EH (cell line): ENCODE results near the gene PYCR2.
"Not testable (repeated sequence)": the region's sequence is repeated elsewhere in the genome, so short reads cannot be mapped to it uniquely, and the experiment has no call there.

Experiments used
- DNase-seq: peaks from one replicate; pipeline ENCODE4 v3.0.0-alpha.2; 2015; ENCODE audit warnings: low read depth

PYCR2 gene

DNA sequence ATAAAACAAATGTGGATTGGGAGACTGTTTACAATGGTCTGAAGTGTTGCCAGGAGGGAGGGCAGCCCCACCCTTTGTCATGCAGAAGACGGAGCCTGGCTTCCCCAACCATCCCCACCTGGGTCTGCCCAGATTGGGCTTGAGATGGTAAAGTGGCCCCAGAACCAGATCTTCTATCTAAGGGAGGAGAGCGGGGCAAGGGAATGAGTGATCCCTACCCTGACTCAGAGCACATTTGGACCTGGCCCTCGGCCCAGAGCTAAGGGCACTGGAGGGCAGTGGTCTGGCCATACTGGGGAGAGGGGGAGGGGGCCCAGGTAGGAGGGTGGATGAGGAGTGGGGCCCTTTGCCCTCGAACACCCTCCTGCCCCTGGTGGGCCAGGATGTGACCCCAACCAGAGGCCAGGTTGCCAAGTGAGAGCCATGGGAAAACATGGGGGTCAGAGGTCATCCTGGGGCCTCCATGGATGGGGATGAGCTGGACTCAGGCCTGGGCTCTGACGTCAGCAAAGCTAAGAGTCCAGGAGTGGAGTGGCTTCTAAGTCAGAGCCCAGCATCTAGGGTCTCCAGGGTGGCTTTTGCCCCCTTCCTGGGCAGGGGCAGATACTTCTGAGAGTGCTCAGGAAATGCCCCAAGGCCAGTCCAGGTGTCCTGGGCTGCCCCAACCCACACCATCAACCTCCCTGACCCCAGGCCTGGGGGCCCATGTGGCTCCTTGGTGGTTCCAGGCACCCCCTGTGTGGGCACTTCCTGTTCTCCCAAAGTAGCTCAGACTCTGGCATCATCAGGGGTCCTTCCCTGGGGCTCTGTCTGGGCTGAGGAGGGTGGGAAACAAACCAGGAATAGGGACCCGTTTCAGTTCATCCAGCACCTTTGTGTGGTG lies 33.5 kb downstream of the PYCR2 start:
- DNase-seq = no peak

DNA sequence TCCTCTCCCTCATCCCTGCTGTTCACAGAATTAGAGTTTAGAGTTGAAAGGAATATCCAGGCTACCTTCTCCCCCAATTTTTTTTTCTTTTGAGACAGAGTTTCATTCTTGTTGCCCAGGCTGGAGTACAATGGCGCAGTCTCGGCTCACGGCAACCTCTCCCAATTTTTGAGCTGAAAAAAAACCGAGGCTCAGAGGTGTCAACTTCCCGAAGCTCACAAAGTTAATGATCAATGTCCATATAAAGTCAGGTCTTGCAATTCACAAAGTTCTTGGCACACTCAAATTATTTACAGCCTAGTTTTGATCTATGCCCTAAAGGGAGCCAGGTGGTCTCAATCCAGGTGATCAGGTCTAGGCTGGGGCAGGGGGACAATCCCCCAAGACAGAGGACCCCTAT lies 34.3 kb downstream of the PYCR2 start:
- DNase-seq = no peak

DNA sequence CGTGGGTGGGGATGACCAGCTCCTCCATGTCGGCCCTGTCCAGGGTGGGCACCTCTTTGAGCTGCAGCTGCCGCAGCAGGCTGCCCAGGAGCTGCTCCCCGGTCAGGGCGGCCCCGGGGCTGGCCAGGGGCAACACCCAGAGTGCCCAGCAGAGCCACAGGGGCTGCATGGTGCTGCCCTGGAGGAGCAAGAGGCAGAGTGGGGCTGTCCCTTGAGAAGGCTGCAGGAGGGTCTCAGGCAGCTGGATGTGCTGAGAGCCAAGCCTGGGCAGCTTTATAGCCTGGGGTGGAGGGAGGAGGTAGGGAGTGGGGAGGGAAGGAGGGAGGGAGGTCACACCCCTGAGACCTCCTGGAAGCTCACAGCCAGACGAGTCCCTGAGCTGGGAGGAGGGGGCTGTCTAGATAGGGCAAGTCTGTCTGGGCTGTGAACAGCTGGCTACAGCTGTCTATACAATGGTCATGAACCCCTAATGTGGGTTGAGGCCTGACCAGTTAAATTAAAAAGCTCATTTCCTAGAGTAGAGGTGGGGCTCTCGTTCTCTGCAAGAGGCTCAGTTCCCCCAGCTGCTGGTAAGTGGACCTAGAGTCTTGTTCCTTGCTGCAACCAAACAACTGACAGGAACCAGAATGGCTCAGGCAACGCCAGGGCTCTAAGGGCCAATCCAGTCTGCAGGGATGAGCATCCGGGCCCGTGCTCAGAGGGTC lies 35.0 kb downstream of the PYCR2 start, which contains the start of gene LEFTY1:
LEFTY1 (minus strand) TSS at position 249 of the 704 bp plus-strand sequence; CDS start at position 169, 80 bp downstream.
- no peak for DNase-seq

DNA sequence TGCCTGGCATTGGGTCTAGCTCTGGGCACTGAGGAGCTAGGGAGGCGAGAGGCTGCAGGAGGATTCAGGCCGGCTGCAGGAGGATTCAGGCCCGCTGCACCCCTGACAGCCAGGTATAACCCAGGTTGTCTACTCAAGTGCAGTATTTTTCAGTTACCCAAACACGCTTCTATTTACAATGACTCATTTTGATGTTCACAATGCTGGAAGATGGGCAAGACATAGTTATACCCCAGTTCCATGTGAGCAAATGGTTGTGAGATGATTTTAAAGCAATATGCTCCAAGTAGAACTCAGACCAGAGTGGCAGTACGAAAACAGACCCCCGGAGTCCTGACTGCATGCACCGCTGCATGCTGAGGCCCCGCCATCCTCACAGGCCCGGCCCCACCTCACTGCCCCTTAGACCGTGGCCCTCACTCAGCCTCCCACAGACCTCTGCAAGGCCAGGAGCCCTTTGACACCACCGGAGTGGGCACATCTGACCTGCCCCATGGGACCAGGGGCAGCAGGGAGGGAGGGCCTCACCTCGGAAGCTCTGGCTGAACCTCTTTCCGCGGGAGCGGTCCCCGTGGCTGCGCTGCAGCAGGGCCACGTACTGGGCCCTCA lies 35.7 kb downstream of the PYCR2 start:
- DNase-seq = no peak

DNA sequence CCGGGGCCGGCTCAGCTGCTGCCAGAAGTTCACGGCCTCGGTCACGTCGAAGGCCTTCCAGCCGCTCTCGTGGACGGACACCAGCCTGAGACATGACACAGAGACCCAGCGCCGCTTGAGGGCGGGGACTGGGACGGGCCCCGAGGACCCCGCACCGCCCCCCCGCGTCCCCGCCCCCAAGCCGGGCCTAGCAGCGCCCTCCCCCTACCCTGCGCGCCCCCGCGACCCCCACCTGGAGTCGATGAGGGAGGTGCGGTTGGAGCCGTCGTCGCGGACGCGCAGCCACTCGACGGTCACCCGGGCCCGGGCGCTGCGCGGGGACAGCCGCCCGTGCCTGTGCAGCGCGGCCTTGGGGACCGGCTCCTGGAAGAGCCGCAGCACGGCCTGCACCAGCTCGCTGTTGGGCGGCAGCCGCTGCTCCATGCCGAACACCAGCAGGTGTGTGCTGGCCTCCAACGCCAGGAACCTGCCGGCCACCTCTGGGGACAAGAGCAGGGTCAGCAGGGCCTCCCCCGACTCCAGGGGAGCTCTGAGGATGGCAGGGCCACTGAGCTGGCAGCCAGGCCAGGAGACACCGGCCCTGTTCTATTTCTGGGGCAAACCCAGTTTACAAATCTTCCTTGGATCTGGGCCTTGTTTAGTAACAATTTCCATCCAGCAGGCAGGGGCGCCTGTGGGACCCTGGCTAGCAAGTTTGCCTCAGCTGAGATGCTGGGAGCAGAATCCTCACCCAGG lies 36.3 kb downstream of the PYCR2 start:
- not testable (repeated sequence) for DNase-seq

DNA sequence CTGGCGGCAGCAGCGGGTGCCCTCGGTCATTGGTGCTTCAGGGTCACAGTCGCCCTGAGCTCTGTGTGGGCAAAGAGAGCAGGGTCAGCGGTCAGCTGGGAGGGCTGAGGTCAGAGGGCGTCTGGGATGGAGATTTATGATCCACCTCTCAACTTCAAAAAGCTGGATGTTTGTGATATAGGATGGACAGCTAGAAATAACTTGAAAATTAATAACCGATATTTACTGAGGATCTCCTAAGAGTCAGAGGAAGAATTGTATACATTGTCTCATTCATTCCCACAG lies 37.1 kb downstream of the PYCR2 start:
- no peak for DNase-seq

DNA sequence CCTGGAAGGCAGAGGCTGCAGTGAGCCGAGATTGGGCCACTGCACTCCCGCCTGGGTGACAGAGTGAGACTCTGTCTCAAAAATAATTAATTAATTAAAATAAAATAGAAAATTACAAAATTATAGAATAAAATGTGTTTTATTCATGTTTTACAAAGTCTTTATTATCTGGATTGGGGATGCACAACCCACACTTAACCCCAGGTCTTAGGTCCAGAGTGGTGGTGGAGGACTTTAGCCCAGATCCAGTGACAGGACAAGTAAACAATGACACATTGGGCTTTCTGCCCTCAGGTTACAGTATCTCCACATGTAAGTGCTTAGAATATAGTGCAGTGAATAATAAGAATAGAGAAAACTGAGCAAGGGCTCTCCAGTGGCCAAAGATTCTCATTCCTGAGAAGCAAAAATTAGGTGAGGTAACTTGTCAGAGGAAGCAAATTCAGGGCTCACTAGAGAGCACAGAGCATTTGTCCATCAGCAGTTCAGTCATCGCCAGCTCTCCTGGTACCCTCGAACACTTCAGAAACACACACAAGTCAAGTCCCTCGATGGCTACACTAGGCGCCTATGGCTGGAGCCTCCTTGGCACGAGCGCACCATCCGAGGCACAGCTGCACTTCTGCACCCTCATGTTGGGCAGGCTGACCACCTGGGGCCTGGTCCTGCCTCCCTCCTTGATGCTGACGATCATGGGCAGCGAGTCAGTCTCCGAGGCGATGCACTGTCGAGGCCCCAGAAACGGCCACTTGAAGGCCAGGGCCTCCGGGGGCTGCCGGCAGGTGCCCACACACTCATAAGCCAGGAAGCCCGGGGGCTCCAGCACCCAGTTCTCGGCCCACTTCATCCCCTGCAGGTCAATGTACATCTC lies 37.7 kb downstream of the PYCR2 start:
- DNase-seq = peak; percentile 18

DNA sequence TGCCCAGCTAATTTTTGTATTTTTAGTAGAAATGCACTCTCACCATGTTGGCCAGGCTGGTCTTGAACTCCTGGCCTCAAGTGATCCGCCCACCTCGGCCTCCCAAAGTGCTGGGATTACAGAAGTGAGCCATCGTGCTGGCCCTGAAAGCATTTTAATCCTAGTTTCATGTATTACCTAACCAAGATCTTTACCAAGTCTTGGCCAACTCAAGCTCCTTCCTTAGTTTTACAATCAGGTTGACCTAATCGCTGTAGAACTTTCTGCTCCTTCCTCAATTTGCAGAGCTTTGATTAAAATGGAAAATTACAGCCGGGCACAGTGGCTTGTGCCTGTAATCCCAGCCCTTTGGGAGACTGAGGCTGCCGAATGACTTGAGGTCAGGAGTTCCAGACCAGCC lies 38.7 kb downstream of the PYCR2 start:
- DNase-seq = no peak

DNA sequence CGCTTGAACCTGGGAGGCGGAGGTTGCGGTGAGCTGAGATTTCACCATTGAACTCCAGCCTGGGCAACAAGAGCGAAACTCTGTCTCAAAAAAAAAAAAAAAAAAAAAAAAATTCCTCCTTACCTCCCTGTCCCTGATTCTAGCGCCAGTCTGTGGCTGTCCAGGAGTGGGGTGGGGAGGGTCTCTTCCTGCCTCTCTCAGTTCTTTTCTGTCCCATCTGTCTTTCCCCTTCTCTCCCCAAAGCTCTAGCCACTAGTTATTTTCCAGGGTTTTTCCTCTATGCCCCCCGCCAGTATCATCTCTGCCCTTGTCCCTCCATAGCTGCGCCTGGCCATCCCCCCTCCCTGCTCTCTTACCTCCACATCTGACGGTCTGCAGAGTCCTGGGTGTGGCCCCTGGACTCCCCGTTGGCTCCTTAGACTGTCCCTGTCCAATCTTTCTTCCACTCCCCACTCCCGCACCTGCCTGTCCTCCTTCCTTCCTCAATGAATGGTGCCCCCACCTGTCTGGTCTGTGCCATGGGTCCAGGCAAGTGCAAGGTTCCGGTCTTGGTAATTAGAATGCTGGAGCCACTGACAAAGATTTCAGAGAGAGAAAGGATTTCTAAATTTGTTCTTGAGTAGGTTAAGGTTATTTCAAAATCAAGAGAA lies 40.3 kb downstream of the PYCR2 start:
- no peak for DNase-seq

DNA sequence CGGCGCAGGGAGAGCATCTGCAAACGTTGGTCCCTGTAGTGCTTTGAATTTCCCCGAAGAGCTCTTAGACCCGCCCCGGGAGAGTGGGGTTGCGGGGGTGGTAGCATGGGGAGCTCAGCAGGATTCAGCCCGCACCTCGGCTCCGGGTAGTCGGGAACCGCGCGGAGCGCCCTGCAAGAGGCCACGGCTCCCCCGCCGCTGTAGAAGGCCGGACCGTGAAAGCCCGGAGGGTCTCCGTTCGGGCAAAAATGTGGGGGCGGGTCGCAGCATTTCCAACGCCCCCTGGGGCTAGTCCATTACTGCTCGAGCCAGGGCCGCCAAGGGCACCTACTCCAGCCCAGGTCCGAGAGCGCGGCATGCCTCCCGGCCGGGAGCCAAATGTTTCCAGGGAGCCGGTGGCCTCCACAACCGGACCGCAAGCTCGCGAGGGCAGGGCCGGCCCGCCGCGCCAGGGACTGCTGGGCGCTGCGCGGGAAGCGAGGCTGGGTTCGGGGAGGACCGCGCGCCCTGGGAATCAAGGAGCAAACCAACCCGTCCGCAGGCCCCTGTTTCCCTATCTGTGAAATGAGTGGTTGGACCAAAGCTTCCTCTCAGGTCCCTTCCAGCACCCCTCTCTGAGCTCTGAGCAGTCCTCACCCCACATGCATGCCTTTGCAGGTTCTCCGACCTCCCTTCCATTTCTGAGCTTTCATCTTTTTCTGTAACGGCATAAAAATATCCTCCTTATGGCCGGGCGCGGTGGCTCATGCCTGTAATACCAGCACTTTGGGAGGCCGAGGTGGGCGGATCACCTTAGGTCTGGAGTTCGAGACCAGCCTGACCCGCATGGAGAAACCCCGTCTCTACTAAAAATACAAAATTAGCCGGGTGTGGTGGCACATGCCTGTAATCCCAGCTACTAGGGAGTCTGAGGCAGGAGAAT lies 41.1 kb downstream of the PYCR2 start:
- DNase-seq = peak; percentile 64

DNA sequence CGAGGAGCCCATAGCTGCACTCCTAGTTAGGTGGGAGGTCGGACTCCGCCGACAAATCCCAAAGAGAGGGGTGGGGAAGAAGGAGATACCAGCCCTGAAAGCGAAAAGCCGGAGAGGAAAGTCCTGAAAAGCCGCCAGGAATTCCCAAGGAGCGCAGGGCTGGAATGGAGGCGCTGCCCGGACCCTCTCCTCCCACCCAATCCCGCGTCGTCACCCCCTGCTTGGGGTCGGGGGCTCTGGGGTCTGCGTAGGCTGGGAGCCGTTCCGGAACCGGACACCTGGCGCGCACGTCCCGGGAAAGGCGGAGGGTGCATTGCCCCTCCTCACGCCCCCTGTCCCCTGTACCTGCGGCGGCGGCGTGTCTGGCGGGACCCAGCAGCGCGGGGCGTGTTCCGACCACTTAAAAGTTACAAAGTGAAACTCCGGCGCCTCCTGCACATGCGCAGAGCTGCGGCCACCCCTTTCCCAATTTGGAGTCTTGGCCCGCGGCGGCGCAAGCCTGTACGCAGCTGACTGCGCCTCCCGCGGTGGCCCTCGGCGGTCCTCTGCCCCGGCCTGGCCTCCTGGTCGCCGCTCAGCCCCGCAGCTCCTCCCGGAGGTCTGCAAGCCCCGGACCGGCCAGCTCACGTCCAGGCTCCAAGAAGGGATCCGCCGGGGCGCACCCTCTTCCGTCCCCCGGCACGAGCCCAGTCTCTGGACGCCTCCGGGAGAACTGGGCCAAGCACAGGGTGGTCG lies 41.9 kb downstream of the PYCR2 start, which contains the start of gene TMEM63A:
TMEM63A (minus strand) TSS at position 422 of the 735 bp plus-strand sequence. CDS start 4,800 bp downstream, outside the sequence.
- peak; percentile 88 for DNase-seq

DNA sequence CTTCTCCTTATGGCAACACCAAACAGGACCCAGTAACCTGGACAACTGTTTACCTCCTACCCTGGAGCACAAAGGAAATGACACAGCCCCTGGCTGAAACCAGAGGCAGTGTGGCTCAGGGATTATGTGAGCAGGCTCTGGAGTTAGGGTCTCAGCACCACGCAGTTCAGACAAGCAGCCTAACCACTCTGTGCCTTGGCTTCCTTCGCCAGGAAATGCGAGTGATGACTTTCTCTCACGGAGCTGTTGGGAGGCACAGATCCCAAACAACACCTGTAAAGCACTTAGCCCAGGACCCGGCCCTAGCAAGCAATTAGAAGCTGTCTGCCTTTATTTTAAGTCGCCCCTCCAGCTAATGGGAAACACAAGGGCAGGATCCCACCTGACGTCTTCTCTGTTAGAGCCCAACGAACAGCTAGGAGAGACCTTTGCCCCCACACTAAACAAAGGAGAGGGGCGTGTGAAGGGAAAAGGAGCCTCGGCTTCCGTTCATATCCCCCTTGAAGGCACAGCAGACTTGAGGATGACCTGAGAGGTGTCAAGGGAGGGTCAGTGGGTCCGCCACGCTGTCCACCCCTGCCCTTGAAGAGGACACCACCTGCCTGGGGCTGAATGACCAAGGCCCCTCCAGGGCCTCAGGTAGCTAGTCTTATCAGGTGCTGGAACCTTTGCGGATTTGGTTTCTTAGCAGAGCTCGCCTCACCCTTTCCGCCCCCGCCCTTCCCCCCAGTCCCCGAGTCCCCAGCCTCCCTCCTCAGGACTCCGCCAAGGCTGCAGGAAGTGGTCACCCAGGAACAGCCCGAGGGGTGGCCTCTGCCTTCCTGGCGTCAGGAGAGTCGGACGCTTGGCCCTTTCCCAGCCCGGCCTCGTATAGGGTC lies 42.7 kb downstream of the PYCR2 start:
- peak; percentile 80 for DNase-seq

DNA sequence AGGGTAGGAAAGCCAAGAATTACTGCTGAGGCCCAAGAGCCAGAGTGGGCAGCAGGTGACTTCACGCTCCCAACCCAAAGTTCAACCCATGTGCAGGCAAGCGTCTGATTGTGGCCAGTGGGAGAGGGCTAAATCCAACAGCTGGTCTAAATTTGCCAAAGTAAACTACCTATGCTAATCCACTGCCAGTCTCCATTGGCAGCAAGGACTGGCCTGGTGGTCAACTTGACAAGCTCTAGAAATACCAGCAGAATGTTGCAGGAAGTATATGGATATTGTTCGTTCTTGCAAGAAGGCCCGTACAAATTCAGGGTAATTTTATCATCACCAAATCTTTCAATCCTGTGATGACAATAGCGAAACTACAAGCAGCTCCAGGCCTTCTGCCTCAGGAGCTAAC lies 43.4 kb downstream of the PYCR2 start:
- DNase-seq = no peak

DNA sequence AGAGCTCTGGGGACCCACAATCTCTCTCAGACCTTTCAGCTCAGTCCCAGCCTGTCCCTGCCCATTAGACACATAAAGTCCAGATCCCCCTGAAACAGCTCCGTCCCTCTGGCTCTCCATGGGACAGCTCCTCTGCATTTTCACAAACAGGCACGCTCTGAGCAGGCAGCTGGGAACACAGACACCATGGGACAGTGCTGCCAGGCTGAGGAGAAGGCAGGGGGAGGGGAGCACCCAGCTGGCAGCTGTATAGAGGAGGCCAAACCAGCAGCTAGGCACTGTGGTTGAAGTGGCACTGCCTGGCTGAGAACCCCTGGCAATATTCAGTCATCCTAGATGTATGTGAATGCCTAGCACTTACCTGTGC lies 43.8 kb downstream of the PYCR2 start:
- no peak for DNase-seq

DNA sequence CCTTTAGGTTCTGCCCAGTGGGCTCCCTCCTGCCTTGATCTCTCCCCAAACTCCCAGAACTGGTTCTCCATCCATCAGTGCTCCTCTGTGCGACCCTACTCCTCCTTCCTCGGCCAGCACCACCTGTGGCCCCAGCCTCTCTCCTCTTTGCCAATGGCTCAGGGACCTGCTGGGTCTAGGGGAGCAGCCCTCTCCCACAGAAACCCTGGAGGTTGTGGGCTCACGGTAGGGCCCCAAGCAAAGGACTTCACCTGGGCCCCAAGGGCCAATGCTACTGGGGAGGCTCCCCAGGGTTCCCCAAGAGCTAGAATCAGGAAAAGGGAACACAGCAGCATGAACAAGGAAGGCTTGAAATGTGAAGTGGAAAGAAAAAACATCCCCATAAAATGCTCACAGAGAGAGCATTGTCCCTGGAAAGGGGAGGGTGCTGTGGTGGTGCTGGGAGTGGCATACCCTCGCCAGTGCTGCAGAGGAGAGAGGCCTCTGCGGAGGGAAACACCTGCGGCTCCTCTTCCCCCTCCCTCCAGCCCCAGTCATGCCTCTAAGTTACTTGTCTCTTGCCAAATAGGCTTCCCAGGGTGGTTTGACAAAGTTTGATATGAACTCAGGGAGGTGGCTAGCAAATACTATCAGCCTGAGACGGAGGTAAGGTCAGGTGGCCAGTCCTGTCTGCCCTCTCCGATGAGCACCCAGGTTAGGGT lies 44.4 kb downstream of the PYCR2 start:
- no peak for DNase-seq

DNA sequence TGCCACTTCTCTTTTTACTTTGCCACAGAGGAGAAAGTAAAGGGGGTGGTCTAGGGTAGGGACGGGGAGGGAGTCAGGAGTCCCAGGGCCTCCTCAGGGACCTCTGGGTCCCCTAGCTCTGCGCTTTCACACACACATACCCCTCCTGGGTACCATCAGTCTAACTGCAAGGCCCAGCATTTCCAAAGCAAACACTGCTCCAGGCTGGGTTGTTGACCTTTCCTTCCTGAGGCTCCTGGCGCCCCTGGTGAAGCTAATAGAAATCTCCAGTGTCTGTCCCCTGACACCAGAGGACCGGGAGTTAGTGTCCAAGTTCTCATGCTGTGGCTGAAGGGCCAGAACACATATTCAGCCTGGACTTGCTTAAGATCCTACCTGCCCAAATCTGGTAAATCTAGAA lies 45.8 kb downstream of the PYCR2 start:
- DNase-seq = no peak

DNA sequence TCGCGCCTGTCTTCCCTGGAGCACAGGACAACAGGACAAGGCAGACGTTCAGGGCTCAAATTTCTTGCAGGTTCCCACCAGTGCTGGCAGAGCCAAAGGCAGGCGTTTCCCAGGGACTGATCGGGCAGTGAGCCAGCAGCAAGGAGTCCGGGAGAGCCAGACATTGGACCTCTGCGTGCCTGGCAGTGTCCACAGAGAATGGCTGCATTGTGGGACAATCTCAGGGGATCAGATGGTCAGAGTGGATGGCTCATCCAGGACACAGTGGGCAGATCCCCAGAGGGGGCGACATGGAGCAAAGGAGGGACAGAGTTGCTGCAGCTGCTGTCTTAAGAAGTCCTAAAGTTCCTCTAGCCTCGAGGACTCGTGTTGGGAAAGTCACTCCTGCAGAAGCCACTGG lies 46.5 kb downstream of the PYCR2 start:
- peak; percentile 69 for DNase-seq
